OCI-LY7 (cell line): ENCODE results near the gene DDX39A. TPM values are rescaled to one million over a fixed set of nuclear protein-coding genes. Genes with fewer than 3 reads are reported as not detected.

Source experiments
- BruUV-seq: library from RNA; stranded (reverse); fragments of 400-500 nt; replicated peaks from 2 replicates; lab custom pipeline; 2021; lab: Mats Ljungman, UMichigan
- CTCF ChIA-PET: fragments of 300-600 bp; sonication (Branson Sonifier 250); formaldehyde crosslinking; loops from one replicate; lab custom pipeline; 2022; ENCODE audit warnings: antibody characterized with exemption; ENCODE audit not compliant: unreplicated experiment; lab: Charles Lee
- POLR2A ChIA-PET: fragments of 300-600 bp; sonication (Branson Sonifier 250); formaldehyde crosslinking; loops from one replicate; lab custom pipeline; 2022; ENCODE audit warnings: antibody characterized with exemption; lab: Charles Lee
- DNase-seq: peaks from one replicate; pipeline ENCODE4 v3.0.0-alpha.2; 2015; ENCODE audit warnings: low spot score
- H2AFZ ChIP-seq: fragments of 200-600 bp; sonication (generic), shearing (Covaris generic); 2 replicates; pipeline ENCODE4 v1.6.1; 2014; ENCODE audit warnings: mild to moderate bottlenecking, antibody characterized with exemption, low read length, moderate library complexity
- H3K27ac ChIP-seq: fragments of 200-600 bp; sonication (generic); 2 replicates; pipeline ENCODE4 v1.5.1; 2014; ENCODE audit warnings: mixed run types, low read depth, mild to moderate bottlenecking, moderate library complexity, low read length, inconsistent platforms; ENCODE audit not compliant: poor library complexity, severe bottlenecking
- H3K36me3 ChIP-seq: fragments of 200-600 bp; sonication (generic); 2 replicates; pipeline ENCODE4 v1.6.1; 2014; ENCODE audit warnings: mild to moderate bottlenecking, antibody characterized with exemption, low read length, moderate library complexity, mixed read lengths; ENCODE audit not compliant: insufficient read depth
- H3K4me1 ChIP-seq: fragments of 200-600 bp; sonication (generic); 2 replicates; pipeline ENCODE4 v1.5.1; 2014; ENCODE audit warnings: mild to moderate bottlenecking, low read length; ENCODE audit not compliant: insufficient read depth, poor library complexity, severe bottlenecking
- H3K4me2 ChIP-seq: fragments of 200-600 bp; sonication (generic); 2 replicates; pipeline ENCODE4 v1.6.1; 2014; ENCODE audit warnings: mild to moderate bottlenecking, low read length
- H3K4me3 ChIP-seq: fragments of 200-600 bp; sonication (generic); 2 replicates; pipeline ENCODE4 v1.5.1; 2014; ENCODE audit warnings: mild to moderate bottlenecking, low read depth, low read length; ENCODE audit not compliant: poor library complexity, severe bottlenecking
- H3K79me2 ChIP-seq: fragments of 200-600 bp; sonication (generic); 2 replicates; pipeline ENCODE4 v1.6.1; 2016; ENCODE audit warnings: low read depth, mild to moderate bottlenecking, low read length, moderate library complexity, mixed read lengths; ENCODE audit not compliant: insufficient read depth
- H3K9me2 ChIP-seq: fragments of 200-600 bp; sonication (generic); 2 replicates; pipeline ENCODE4 v1.6.1; 2016; ENCODE audit warnings: mild to moderate bottlenecking, low read length, mixed read lengths; ENCODE audit not compliant: insufficient read depth
- H3K9me3 ChIP-seq: fragments of 200-600 bp; sonication (generic); 2 replicates; pipeline ENCODE4 v1.6.1; 2014; ENCODE audit warnings: mild to moderate bottlenecking, mixed run types, low read length, mixed read lengths
- H4K20me1 ChIP-seq: fragments of 200-600 bp; sonication (generic); 2 replicates; pipeline ENCODE4 v1.6.1; 2014; ENCODE audit warnings: mild to moderate bottlenecking, antibody characterized with exemption, low read length, moderate library complexity, mixed read lengths; ENCODE audit not compliant: insufficient read depth
- EZH2phosphoT487 ChIP-seq: fragments of 200-600 bp; sonication (generic); IDR thresholded peaks from 2 replicates; pipeline ENCODE4 v1.6.1; 2018; ENCODE audit warnings: low read depth, borderline replicate concordance, mild to moderate bottlenecking, mixed run types, antibody characterized with exemption, low read length, moderate library complexity, mixed read lengths
- intact Hi-C: fragments of 100-400 bp; cut with micrococcal nuclease; formaldehyde crosslinking; loops from one replicate; pipeline ENCODE4 v1.10.0; 2022; ENCODE audit not compliant: unreplicated experiment
- total RNA-seq, 2 experiments: library from RNA; depleted of rRNA in 1 of 2; stranded (reverse); fragments of >200 nt in 1 of 2; shearing (Covaris generic) in 1 of 2; gene quantifications; 2 replicates each; pipeline ENCODE4 v1.2.3, GENCODE V29; 2014 to 2022
- TF ChIP-seq, protein P1 (sequence below): fragments of 200-600 bp; sonication (generic); conservative IDR thresholded peaks from 2 replicates; pipeline ENCODE4 v1.5.1; 2014; ENCODE audit warnings: mild to moderate bottlenecking, antibody characterized with exemption, low read length, moderate library complexity, mixed read lengths

Gene DDX39A
- total RNA-seq, 2 experiments from 2014 or later: 294 to 474 TPM

DNA sequence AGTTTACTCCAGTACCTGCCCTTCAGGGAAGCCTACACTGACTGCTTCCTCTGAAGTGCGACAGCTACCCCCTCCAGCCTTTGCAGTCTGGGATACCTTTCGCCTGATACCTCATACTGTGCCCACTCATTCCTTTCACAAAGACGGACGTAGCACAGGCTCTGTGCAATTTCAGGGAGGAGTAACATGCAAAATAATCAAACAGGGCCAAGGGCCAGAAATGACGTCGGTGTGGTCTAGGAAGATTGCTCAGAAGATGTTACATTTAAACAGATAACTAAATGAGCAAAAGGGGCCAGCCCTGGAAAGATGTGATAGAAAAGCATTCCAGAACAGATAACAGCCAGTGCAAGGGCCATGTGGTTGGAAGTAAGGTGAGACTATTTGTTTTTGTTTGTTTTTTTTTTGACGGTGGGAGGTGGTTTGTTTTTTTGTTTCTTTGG lies 6.6 kb upstream of the DDX39A start:
- POLR2A ChIA-PET: no interaction called here
- intact Hi-C loops: no loop called here
- TF ChIP-seq, protein P1, sequence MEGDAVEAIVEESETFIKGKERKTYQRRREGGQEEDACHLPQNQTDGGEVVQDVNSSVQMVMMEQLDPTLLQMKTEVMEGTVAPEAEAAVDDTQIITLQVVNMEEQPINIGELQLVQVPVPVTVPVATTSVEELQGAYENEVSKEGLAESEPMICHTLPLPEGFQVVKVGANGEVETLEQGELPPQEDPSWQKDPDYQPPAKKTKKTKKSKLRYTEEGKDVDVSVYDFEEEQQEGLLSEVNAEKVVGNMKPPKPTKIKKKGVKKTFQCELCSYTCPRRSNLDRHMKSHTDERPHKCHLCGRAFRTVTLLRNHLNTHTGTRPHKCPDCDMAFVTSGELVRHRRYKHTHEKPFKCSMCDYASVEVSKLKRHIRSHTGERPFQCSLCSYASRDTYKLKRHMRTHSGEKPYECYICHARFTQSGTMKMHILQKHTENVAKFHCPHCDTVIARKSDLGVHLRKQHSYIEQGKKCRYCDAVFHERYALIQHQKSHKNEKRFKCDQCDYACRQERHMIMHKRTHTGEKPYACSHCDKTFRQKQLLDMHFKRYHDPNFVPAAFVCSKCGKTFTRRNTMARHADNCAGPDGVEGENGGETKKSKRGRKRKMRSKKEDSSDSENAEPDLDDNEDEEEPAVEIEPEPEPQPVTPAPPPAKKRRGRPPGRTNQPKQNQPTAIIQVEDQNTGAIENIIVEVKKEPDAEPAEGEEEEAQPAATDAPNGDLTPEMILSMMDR: no peak
- no peak for TF ChIP-seq EZH2phosphoT487
- Histone ChIP-seq H3K4me3 (no peak overlapping the region), H4K20me1 (no peaks in the 10 kb centered on the region), H3K9me2 (no peaks in the 10 kb centered on the region), H3K27ac (no peak overlapping the region), H2AFZ (no peak overlapping the region), H3K36me3 (no peaks in the 10 kb centered on the region), H3K4me2 (no peak overlapping the region), H3K4me1 (peaks cover 8% of the 10 kb centered on the region), H3K9me3 (no peaks in the 10 kb centered on the region), H3K79me2 (no peaks in the 10 kb centered on the region)
- no peak for DNase-seq
- BruUV-seq: no TSS peak
- CTCF ChIA-PET: interaction anchor here (0.6 kb wide), 1 partner anchor 19 kb away, joined by 3 read pairs; no protein-coding TSS in a partner anchor

DNA sequence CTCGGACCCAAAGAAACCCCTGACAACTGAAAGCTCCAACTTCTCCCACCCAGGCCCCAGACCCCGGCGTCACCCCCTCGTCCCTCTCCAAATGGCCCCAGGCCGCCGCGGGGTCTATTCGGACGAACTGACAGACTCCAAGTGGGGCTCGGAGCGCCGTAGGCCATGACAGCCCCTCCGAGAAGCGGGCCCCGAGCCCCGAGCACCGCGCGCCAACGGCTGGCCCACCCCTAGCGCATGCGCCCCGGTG lies 360 bp downstream of the DDX39A start:
- ChIA-PET POLR2A (interaction anchor here (0.8 kb wide), 1 partner anchor 62 kb away, joined by 4 read pairs; no protein-coding TSS in a partner anchor), CTCF (no interaction called here)
- H3K9me2 ChIP-seq: no peaks in the 10 kb centered on the region
- H3K27ac ChIP-seq: peak overlapping the region; percentile 87
- TF ChIP-seq, protein P1: no peak
- no peak for TF ChIP-seq EZH2phosphoT487
- peaks cover 42% of the 10 kb centered on the region for H3K4me1 ChIP-seq
- intact Hi-C loops: loop anchor here (1.0 kb wide), 1 partner anchor 15 kb away; the partner anchor contains the start of gene PKN1
- peak; percentile 85 for DNase-seq
- no peak overlapping the region for H2AFZ ChIP-seq
- H3K79me2 ChIP-seq: peaks cover 52% of the 10 kb centered on the region
- peak overlapping the region; percentile 90 for H3K4me2 ChIP-seq
- peaks cover 27% of the 10 kb centered on the region for H4K20me1 ChIP-seq
- no TSS peak for BruUV-seq
- H3K4me3 ChIP-seq: peak overlapping the region; percentile 89
- H3K36me3 ChIP-seq: peaks cover 48% of the 10 kb centered on the region
- H3K9me3 ChIP-seq: no peaks in the 10 kb centered on the region

DNA sequence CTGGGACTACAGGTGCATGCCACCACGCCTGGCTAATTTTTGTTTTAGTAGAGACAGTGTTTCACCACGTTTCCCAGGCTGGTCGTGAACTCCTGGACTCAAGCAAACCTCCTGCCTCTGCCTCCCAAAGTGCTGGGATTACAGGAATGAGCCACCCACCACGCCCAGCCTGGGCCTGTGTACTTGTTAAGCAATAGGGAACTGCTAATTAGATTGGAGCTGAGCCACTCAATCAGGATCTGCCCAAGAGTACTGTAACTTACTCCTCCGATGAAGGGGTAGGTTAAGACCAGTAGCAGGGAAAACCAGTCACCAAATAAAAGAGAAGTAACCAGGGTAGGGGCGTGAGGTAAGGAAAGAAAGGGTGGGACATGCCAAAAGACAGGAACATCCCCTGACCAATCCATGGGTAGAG lies 2.3 kb downstream of the DDX39A start:
- CTCF ChIA-PET: no interaction called here
- no peak overlapping the region for H2AFZ ChIP-seq
- peak overlapping the region; percentile 90 for H3K4me2 ChIP-seq
- no peaks in the 10 kb centered on the region for H3K9me3 ChIP-seq
- POLR2A ChIA-PET: no interaction called here
- no peak for DNase-seq
- peaks cover 35% of the 10 kb centered on the region for H3K4me1 ChIP-seq
- no TSS peak for BruUV-seq
- intact Hi-C loops: no loop called here
- peaks cover 68% of the 10 kb centered on the region for H3K36me3 ChIP-seq
- TF ChIP-seq, protein P1: no peak
- TF ChIP-seq EZH2phosphoT487: no peak
- peaks cover 71% of the 10 kb centered on the region for H3K79me2 ChIP-seq
- H3K27ac ChIP-seq: peak overlapping the region; percentile 87
- no peaks in the 10 kb centered on the region for H3K9me2 ChIP-seq
- peak overlapping the region; percentile 89 for H3K4me3 ChIP-seq
- peaks cover 34% of the 10 kb centered on the region for H4K20me1 ChIP-seq
